ENCODE measurements around the gene ACER1. TPM values are rescaled to one million over a fixed set of nuclear protein-coding genes. Genes with fewer than 3 reads are reported as not detected.
A peak's percentile ranks its signal among the peaks of the same experiment; 100 is the strongest.
"Not testable (repeated sequence)": the region's sequence is repeated elsewhere in the genome, so short reads cannot be mapped to it uniquely, and the experiment has no call there.

Gene ACER1
- total RNA-seq, 4 donors from 2014 or later = 0.61 TPM; not detected in 3

DNA sequence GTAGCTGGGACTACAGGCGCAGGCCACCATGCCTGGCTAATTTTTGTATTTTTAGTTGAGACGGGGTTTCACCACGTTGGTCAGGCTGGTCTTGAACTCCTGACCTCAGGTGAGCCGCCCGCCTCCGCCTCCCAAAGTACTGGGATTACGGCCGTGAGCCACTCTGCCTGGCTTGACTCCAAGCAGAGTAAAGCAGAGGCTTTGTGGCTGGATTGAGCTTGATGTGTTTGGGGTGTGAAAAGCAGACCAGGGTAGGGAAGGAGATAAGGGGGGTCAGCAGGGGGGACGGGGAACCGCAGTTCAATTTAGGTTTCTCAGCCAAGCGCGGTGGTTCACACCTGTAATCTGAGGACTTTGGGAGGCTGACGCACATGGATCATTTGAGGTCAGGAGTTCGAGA, 23.8 kb upstream of the ACER1 start:
- no peak overlapping the region for H3K27ac ChIP-seq
- H3K9me3 ChIP-seq = no peaks in the 10 kb centered on the region
- no peaks in the 10 kb centered on the region for H3K27me3 ChIP-seq
- H3K36me3 ChIP-seq = no peaks in the 10 kb centered on the region
- no peak overlapping the region for H3K4me3 ChIP-seq
- TF ChIP-seq POLR2A (IDR thresholded peaks at IDR 0.05) = no peak
- TF ChIP-seq, protein P1, sequence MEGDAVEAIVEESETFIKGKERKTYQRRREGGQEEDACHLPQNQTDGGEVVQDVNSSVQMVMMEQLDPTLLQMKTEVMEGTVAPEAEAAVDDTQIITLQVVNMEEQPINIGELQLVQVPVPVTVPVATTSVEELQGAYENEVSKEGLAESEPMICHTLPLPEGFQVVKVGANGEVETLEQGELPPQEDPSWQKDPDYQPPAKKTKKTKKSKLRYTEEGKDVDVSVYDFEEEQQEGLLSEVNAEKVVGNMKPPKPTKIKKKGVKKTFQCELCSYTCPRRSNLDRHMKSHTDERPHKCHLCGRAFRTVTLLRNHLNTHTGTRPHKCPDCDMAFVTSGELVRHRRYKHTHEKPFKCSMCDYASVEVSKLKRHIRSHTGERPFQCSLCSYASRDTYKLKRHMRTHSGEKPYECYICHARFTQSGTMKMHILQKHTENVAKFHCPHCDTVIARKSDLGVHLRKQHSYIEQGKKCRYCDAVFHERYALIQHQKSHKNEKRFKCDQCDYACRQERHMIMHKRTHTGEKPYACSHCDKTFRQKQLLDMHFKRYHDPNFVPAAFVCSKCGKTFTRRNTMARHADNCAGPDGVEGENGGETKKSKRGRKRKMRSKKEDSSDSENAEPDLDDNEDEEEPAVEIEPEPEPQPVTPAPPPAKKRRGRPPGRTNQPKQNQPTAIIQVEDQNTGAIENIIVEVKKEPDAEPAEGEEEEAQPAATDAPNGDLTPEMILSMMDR (IDR thresholded peaks at IDR 0.05) = no peak
- intact Hi-C loops (cut with DNase I; ENCODE audit: low total_unique reads) = no loop called here
- no peak for DNase-seq
- H3K4me1 ChIP-seq = no peaks in the 10 kb centered on the region

DNA sequence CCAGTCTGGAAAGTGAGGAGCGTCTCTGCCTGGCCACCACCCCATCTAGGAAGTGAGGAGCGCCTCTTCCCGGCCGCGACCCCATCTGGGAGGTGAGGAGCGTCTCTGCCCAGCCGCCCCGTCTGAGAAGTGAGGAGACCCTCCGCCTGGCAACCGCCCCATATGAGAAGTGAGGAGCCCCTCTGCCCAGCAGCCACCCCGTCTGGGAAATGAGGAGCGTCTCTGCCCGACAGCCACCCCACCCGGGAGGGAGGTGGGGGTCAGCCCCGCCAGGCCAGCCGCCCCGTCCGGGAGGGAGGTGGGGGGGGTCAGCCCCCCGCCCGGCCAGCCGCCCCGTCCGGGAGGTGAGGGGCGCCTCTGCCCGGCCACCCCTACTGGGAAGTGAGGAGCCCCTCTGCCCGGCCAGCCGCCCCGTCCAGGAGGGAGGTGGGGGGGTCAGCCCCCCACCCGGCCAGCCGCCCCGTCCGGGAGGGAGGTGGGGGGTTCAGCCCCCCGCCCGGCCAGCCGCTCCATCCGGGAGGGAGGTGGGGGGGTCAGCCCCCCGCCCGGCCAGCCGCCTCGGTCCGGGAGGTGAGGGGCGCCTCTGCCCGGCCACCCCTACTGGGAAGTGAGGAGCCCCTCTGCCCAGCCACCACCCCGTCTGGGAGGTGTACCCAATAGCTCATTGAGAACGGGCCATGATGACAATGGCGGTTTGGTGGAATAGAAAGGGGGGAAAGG, 22.1 kb upstream of the ACER1 start:
- H3K9me3 ChIP-seq; H3K27ac ChIP-seq; H3K27me3 ChIP-seq; H3K4me1 ChIP-seq; intact Hi-C loops (cut with DNase I; ENCODE audit: low total_unique reads); DNase-seq; H3K4me3 ChIP-seq; H3K36me3 ChIP-seq: not testable (repeated sequence)

DNA sequence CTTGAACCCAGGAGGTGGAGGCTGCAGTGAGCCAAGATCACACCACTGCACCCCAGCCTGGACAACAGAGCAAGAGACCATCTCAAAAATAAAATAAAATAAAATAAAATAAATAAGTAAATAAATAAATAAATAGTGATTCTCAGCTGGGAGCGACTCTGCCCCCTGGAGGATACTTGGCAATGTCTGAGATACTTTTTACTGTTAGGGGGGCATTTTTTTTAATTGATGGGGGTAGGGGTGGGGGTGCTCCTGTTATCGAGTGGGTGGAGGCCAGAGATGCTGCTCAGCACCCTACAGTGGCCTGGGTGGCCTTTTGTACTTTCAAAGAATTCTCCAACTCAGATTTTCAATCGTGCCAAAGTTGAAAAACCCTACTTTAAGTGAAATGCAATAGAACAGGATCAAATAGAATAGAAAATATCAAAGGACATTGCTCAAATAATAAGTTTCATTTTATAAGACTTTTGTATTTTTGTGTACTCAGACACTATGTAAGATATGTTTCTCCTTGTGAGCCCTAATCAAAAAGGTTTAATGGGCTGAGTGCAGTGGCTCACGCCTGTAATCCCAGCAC, 20.8 kb upstream of the ACER1 start:
- TF ChIP-seq, protein P1 (IDR thresholded peaks at IDR 0.05) = peak in 2 of 4 experiments; percentile 41 to 46
- TF ChIP-seq POLR2A (IDR thresholded peaks at IDR 0.05) = no peak
- H3K27me3 ChIP-seq = no peaks in the 10 kb centered on the region
- no peak for DNase-seq
- no peak overlapping the region for H3K4me3 ChIP-seq
- no peaks in the 10 kb centered on the region for H3K4me1 ChIP-seq
- intact Hi-C loops (cut with DNase I; ENCODE audit: low total_unique reads) = no loop called here
- no peaks in the 10 kb centered on the region for H3K36me3 ChIP-seq
- no peaks in the 10 kb centered on the region for H3K9me3 ChIP-seq
- no peak overlapping the region for H3K27ac ChIP-seq

DNA sequence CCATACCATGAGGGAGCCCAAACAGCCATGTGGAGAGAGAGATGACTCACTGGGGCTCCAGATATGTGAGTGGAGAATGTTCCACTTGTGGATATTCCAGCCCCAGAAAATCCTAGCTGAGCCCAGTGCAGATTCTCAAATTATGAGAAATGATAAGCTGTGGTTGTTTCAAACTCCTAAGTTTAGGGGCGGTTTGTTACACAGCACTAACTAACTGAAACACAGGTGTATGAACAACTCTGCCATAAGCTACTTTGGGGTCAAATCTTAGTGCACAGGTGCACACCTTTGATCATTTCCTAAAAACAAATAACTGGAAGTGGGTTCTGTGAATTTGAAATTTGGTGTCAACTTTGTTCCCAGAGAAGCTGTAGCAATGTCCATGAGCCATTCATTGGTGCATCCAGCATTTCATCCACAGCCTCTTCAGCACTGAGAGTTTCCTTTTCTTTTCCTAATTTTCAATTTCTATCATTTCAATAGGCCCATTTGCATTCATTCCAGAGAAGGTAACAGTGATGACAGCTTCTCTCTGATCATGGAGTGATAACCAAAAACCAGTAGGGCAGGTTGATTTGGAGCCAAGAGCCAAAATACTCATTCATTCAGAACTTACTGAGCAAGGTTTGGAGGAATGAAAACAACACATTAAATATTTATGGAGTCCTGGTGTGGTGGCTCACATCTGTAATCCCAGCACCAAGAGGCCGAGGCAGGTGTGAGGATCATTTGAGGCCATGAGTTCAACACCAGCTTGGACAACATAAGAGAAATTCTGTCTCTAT, 19.2 kb upstream of the ACER1 start:
- H3K4me1 ChIP-seq = no peaks in the 10 kb centered on the region
- H3K9me3 ChIP-seq = no peaks in the 10 kb centered on the region
- no peak overlapping the region for H3K4me3 ChIP-seq
- TF ChIP-seq, protein P1 (IDR thresholded peaks at IDR 0.05) = no peak
- TF ChIP-seq POLR2A (IDR thresholded peaks at IDR 0.05) = no peak
- no peaks in the 10 kb centered on the region for H3K36me3 ChIP-seq
- H3K27me3 ChIP-seq = no peaks in the 10 kb centered on the region
- DNase-seq = no peak
- no peak overlapping the region for H3K27ac ChIP-seq
- intact Hi-C loops (cut with DNase I; ENCODE audit: low total_unique reads) = no loop called here

DNA sequence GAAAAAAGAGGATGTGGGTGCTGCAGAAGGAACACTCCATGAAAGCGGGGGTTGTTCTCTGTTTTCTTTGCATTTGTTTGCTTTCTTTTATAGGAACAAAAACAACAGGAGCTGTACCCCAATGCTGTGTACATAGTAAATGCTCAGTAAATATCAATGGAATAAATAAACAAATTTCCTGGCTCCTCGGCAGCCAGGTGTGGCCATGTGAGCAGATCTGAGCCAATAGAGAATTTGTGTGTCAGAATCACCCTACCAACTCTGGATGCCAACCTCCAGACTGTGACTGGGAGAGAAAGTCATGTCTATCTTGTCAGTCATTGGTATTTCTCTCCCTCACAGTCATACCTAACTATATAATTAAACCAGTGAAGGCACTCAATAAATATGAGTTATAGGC, 17.3 kb upstream of the ACER1 start:
- Histone ChIP-seq H3K36me3 (no peaks in the 10 kb centered on the region), H3K4me1 (no peaks in the 10 kb centered on the region), H3K9me3 (no peaks in the 10 kb centered on the region), H3K4me3 (no peak overlapping the region), H3K27me3 (no peaks in the 10 kb centered on the region), H3K27ac (no peak overlapping the region)
- TF ChIP-seq, protein P1 (IDR thresholded peaks at IDR 0.05) = no peak
- TF ChIP-seq POLR2A (IDR thresholded peaks at IDR 0.05) = no peak
- DNase-seq = no peak
- intact Hi-C loops (cut with DNase I; ENCODE audit: low total_unique reads) = no loop called here

DNA sequence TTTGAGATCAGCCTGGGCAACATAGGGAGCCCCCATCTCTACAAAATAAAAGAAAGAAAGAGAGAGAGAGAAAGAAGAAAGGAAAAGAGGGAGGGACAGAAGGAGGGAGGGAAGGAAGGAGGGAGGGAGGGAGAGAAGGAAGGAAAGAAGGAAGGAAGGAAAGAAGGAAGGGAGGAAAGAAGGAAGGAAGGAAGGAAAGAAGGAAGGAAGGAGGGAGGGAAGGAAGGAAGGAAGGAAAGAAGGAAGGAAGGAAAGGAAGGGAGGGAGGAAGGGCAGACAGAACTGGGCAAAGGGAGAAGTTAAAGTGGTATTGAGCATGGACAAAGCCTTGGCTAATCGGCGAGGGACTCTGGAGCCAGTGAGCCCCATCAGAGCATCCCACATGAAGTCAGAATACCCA, 15.9 kb upstream of the ACER1 start:
- not testable (repeated sequence) for DNase-seq

More for the DNA sequence above, 15.9 kb upstream of the ACER1 start:
- H3K27ac ChIP-seq; H3K9me3 ChIP-seq; H3K36me3 ChIP-seq; H3K4me3 ChIP-seq; H3K4me1 ChIP-seq; intact Hi-C loops (cut with DNase I; ENCODE audit: low total_unique reads); H3K27me3 ChIP-seq: not testable (repeated sequence)

Measured in uterus (tissue), 4 donors.